Neuronal stem cell (in vitro differentiated cells): ENCODE measurements around the gene TRNT1.
A peak's percentile ranks its signal among the peaks of the same experiment; 100 is the strongest.

Experiments used
- DNase-seq: peaks from one replicate; pipeline ENCODE4 v3.0.0-alpha.2; 2013; ENCODE audit warnings: low spot score
- H2AFZ ChIP-seq: one replicate; pipeline ENCODE4 v1.6.1; 2013; ENCODE audit warnings: mild to moderate bottlenecking, low read length, inconsistent platforms
- H2AK5ac ChIP-seq: 2 replicates; pipeline ENCODE4 v1.6.1; 2013; ENCODE audit warnings: low read depth, mild to moderate bottlenecking, inconsistent platforms, low read length, moderate library complexity, mixed read lengths
- H2BK120ac ChIP-seq: 2 replicates; pipeline ENCODE4 v1.6.1; 2013; ENCODE audit warnings: low read depth, mild to moderate bottlenecking, inconsistent platforms, low read length, moderate library complexity, mixed read lengths
- H2BK12ac ChIP-seq: one replicate; pipeline ENCODE4 v1.6.1; 2013; ENCODE audit warnings: low read length, inconsistent platforms
- H2BK15ac ChIP-seq: 2 replicates; pipeline ENCODE4 v1.6.1; 2013; ENCODE audit warnings: mild to moderate bottlenecking, low read length, inconsistent platforms, mixed read lengths
- H2BK5ac ChIP-seq: one replicate; pipeline ENCODE4 v1.6.1; 2013; ENCODE audit warnings: inconsistent platforms, mild to moderate bottlenecking, low read length, moderate library complexity
- H3K14ac ChIP-seq: one replicate; pipeline ENCODE4 v1.6.1; 2013; ENCODE audit warnings: low read length, inconsistent platforms
- H3K18ac ChIP-seq: 2 replicates; pipeline ENCODE4 v1.6.1; 2013; ENCODE audit warnings: low read length, inconsistent platforms
- H3K23ac ChIP-seq: 2 replicates; pipeline ENCODE4 v1.6.1; 2013; ENCODE audit warnings: low read depth, mild to moderate bottlenecking, mixed read lengths, low read length, inconsistent platforms; ENCODE audit not compliant: poor library complexity
- H3K27ac ChIP-seq: replicated peaks from 3 replicates; pipeline ENCODE4 v1.5.1; 2013; ENCODE audit warnings: low read length, inconsistent platforms
- H3K27me3 ChIP-seq, 3 experiments: 2 replicates each; pipeline ENCODE4 v1.6.1; 2013; ENCODE audit warnings: low read length in 3 of 3, mild to moderate bottlenecking in 2 of 3, inconsistent platforms in 1 of 3, low read depth in 1 of 3, mixed read lengths in 1 of 3, moderate library complexity in 1 of 3; ENCODE audit not compliant: control insufficient read depth in 3 of 3, insufficient read depth in 3 of 3
- H3K36me3 ChIP-seq, 2 donors: replicated peaks in 1 of 2; 2 replicates each; pipeline ENCODE4 v1.6.1; 2013; ENCODE audit warnings: low read length in 2 of 2; ENCODE audit not compliant: control insufficient read depth in 2 of 2, insufficient read depth in 2 of 2
- H3K4ac ChIP-seq: 2 replicates; pipeline ENCODE4 v1.6.1; 2013; ENCODE audit warnings: inconsistent platforms, mild to moderate bottlenecking, low read length, moderate library complexity
- H3K4me1 ChIP-seq, 2 donors: 1 replicate in 1 of 2; 2 replicates in 1 of 2; pipeline ENCODE4 v1.6.1; 2013; ENCODE audit warnings: low read length in 2 of 2, low read depth in 1 of 2; ENCODE audit not compliant: control insufficient read depth in 2 of 2, insufficient read depth in 1 of 2
- H3K4me2 ChIP-seq: one replicate; pipeline ENCODE4 v1.6.1; 2013; ENCODE audit warnings: mild to moderate bottlenecking, low read length, inconsistent platforms; ENCODE audit not compliant: insufficient read depth, poor library complexity, severe bottlenecking
- H3K4me3 ChIP-seq, 2 donors: 2 replicates each; pipeline ENCODE4 v1.5.1; 2013; ENCODE audit warnings: low read length in 2 of 2, mild to moderate bottlenecking in 2 of 2, inconsistent platforms in 1 of 2, moderate library complexity in 1 of 2
- H3K79me1 ChIP-seq: one replicate; pipeline ENCODE4 v1.6.1; 2013; ENCODE audit warnings: low read depth, mild to moderate bottlenecking, inconsistent platforms, low read length, moderate library complexity
- H3K9ac ChIP-seq: one replicate; pipeline ENCODE4 v1.6.1; 2013; ENCODE audit warnings: mild to moderate bottlenecking, low read depth, low read length, inconsistent platforms; ENCODE audit not compliant: poor library complexity
- H3K9me3 ChIP-seq, 2 donors: replicated peaks in 1 of 2; 2 replicates each; pipeline versions ENCODE3 to v1.6.1; 2013; ENCODE audit warnings: low read length in 2 of 2, mild to moderate bottlenecking in 2 of 2, inconsistent platforms in 1 of 2, low read depth in 1 of 2, mixed read lengths in 1 of 2, moderate library complexity in 1 of 2; ENCODE audit not compliant: control insufficient read depth in 2 of 2, insufficient read depth in 1 of 2
- H4K8ac ChIP-seq: one replicate; pipeline ENCODE4 v1.6.1; 2013; ENCODE audit warnings: low read depth, mild to moderate bottlenecking, inconsistent platforms, low read length, moderate library complexity
- H4K91ac ChIP-seq: one replicate; pipeline ENCODE4 v1.6.1; 2013; ENCODE audit warnings: low read length, low read depth, mild to moderate bottlenecking, inconsistent platforms; ENCODE audit not compliant: poor library complexity
- WGBS, 2 donors: extraction: QIAGEN DNeasy Blood & Tissue Kit; methylation state at CpG; one replicate each; pipeline ENCODE4 v1.1.7; 2013; ENCODE audit warnings: missing lambda C conversion rate in 2 of 2, mixed read lengths in 1 of 2; ENCODE audit not compliant: insufficient read length in 2 of 2, insufficient replicate concordance in 1 of 2; ENCODE audit errors: extremely low coverage in 2 of 2; 5-methylcytosine and 5-hydroxymethylcytosine counted together

TRNT1 gene

DNA sequence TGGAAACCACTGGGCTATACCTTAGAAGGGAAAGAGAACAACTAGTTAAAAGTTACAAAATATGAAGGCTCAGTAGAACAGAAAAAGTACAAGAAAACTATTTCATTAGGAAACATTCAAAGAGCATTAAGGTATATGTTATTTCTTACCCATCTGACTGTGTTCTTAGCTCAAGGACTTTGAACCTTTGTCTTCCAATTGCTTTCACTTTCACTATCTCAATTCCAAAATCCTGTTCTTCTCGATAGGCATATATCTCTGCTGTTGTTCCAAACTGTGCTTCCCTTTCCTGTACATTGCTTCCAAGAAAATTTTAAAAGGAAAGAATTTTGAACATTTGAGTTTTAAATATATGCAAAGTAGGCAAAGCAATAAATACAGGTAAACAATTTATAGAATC lies 45.9 kb downstream of the TRNT1 start:
- H2BK120ac ChIP-seq, result no peak overlapping the region
- peaks cover 14 to 78% of the 10 kb centered on the region in 2 donors for H3K36me3 ChIP-seq
- no peak overlapping the region for H3K4me3 ChIP-seq
- WGBS, 2 donors, result no CpG with 5 or more reads among the region's 1 CpG
- H2BK5ac ChIP-seq, result no peak overlapping the region
- no peak for DNase-seq
- no peaks in the 10 kb centered on the region for H3K4me1 ChIP-seq
- H3K27ac ChIP-seq, result no peak overlapping the region
- peaks cover 2% of the 10 kb centered on the region for H3K79me1 ChIP-seq
- H3K4me2 ChIP-seq, result no peak overlapping the region
- no peak overlapping the region for H3K4ac ChIP-seq
- no peak overlapping the region for H3K23ac ChIP-seq
- no peak overlapping the region for H3K9ac ChIP-seq
- no peak overlapping the region for H2BK15ac ChIP-seq
- no peak overlapping the region for H3K14ac ChIP-seq
- no peaks in the 10 kb centered on the region for H3K9me3 ChIP-seq
- no peak overlapping the region for H2AFZ ChIP-seq
- no peaks in the 10 kb centered on the region for H3K27me3 ChIP-seq
- H3K18ac ChIP-seq, result no peak overlapping the region
- no peak overlapping the region for H2BK12ac ChIP-seq
- no peak overlapping the region for H4K91ac ChIP-seq
- no peak overlapping the region for H2AK5ac ChIP-seq
- no peak overlapping the region for H4K8ac ChIP-seq

DNA sequence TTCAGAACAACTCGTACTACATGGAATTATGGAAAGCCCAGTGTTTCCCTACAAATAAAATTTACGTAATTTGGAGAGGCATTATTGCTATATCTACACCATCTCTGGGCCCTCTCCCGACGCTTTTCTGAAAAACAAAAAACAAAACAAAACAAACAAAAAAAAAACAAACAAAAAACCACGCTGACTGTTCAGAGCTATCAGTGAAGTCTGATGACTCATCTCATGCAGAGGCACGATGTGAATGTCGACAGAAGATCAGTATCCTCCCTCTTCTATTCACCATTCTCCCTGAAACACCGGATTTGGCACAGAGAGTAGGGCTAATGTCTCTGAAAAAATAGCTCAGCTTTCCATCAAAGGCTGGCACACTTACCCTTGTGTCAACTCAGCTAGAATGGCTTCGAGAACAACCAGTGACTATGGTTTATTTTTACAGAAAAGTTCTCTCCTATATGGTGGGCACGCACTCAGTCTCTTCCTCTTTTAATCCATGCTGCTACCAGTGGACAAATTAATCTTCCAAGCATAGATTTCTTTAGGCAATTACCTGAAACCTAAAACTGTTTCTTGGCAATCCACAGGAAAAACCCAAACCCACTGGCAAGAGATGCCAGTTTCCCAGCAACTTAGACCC lies 51.2 kb downstream of the TRNT1 start:
- H3K27me3 ChIP-seq, result peaks cover 0 to 7% (median 0%) of the 10 kb centered on the region in 3 experiments
- no peak overlapping the region for H2BK12ac ChIP-seq
- no peak overlapping the region for H3K14ac ChIP-seq
- H3K27ac ChIP-seq, result no peak overlapping the region
- no peak overlapping the region for H3K18ac ChIP-seq
- H2BK120ac ChIP-seq, result no peak overlapping the region
- H2AFZ ChIP-seq, result no peak overlapping the region
- no peaks in the 10 kb centered on the region for H3K9me3 ChIP-seq
- H3K4me2 ChIP-seq, result no peak overlapping the region
- H3K4me1 ChIP-seq, result peaks cover 4 to 9% of the 10 kb centered on the region in 2 donors
- 50% methylated on average over 2 of the region's 10 CpGs; no CpG with 5 or more reads in 1 of the 2 donors for WGBS, 2 donors
- H2BK5ac ChIP-seq, result no peak overlapping the region
- no peak overlapping the region for H4K91ac ChIP-seq
- H3K79me1 ChIP-seq, result peaks cover 4% of the 10 kb centered on the region
- H3K9ac ChIP-seq, result no peak overlapping the region
- H3K4me3 ChIP-seq, result peak overlapping the region in 1 of 2 donors; percentile 91
- no peak overlapping the region for H3K23ac ChIP-seq
- DNase-seq, result no peak
- H2AK5ac ChIP-seq, result no peak overlapping the region
- H2BK15ac ChIP-seq, result no peak overlapping the region
- H4K8ac ChIP-seq, result no peak overlapping the region
- peaks cover 5 to 27% of the 10 kb centered on the region in 2 donors for H3K36me3 ChIP-seq
- no peak overlapping the region for H3K4ac ChIP-seq

DNA sequence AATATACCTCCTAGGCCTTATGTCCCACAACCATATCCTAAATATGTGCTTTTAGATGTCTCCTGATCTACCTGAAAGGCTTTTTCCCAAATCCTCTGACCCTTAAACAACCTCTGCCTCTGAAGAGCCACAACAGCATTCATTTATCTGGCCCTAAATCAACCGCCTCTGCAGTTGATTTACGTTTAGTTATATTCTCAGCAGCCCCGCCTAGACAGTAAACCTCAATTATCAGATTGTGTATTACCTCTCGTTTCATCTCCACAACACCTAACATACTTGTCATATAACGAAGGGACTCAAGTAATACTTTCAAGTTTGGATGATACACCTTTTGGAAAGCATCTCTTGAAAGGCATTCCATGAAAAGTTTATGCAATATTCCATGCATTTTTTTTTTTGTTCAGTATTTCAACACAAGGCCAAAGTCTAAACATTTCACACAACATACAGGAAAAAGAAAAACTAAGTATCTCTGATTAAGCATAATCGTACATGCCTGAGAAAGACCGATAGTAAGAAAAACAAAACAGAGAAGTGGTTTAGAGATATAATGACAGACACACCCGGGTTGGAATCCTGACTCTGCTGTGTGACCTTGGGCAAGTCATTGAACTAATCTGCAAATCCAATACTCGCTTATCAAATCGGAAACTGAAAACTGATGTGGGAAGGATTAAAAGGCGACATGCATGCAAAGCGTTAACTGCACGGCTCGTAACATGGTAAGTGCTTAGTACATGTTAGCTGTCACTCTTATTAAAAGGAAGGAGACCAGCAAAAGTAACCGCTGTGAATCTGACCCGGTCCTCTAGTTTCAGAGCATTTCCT lies 52.0 kb downstream of the TRNT1 start:
- WGBS, 2 donors, result no CpG with 5 or more reads among the region's 16 CpGs
- DNase-seq, result no peak
- no peak overlapping the region for H3K27ac ChIP-seq

More for the DNA sequence above, 52.0 kb downstream of the TRNT1 start:
- Histone ChIP-seq H3K23ac (no peak overlapping the region), H3K4ac (no peak overlapping the region), H3K4me3 (peak overlapping the region; percentile 91 to 99), H2AFZ (peak overlapping the region; percentile 89), H2BK12ac (no peak overlapping the region), H3K14ac (no peak overlapping the region), H3K18ac (no peak overlapping the region), H2BK15ac (no peak overlapping the region), H3K36me3 (peaks cover 4 to 20% of the 10 kb centered on the region in 2 donors), H4K91ac (no peak overlapping the region), H2AK5ac (no peak overlapping the region), H3K9me3 (no peaks in the 10 kb centered on the region), H3K4me1 (peaks cover 4 to 9% of the 10 kb centered on the region in 2 donors), H2BK5ac (no peak overlapping the region), H3K9ac (peak overlapping the region; percentile 61), H4K8ac (no peak overlapping the region), H3K27me3 (peaks cover 0 to 7% (median 0%) of the 10 kb centered on the region in 3 experiments), H2BK120ac (no peak overlapping the region), H3K79me1 (peaks cover 4% of the 10 kb centered on the region), H3K4me2 (peak overlapping the region; percentile 50)
